Ovary (tissue), 3 donors: Measurements from ENCODE around the gene RANBP6.

Experiments
- EP300 ChIP-seq: sonication (generic); formaldehyde crosslinking; IDR thresholded peaks from one replicate; pipeline ENCODE4 v1.6.1; 2017; ENCODE audit warnings: antibody characterized with exemption
- POLR2A ChIP-seq: fragments of 450-650 bp; IDR thresholded peaks from one replicate; pipeline ENCODE4 v1.6.1; 2017; ENCODE audit warnings: antibody characterized with exemption, mild to moderate bottlenecking, moderate library complexity
- TF ChIP-seq, protein P1 (sequence below), 3 donors: fragments of 450-650 bp in 2 of 3; fragments of 200-600 bp in 1 of 3; IDR thresholded peaks; one replicate each; pipeline versions ENCODE4 v1.5.1 to v1.8.0; 2016 to 2022; ENCODE audit warnings: antibody characterized with exemption in 3 of 3, mild to moderate bottlenecking in 1 of 3
- donor health status: DM: no; HTN: no; CAD: no.

DNA sequence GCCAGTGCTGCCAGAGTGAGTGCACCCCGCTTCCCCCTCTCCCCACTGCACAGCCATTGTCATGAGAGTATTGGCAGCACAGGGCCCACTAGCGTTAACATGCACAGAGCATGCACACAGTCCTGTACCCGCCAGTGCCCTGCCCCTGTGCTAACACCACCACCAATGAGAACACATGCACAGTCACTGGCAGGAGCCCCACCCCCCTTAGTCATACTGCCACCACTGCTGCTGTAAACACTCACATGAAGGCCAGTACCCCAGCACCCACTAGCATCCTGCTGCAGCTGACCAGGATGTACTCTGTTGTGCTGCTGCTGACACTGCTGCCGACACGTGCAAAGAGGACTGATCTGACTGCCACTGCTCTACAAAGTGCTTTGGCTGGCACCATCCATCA lies 19.5 kb upstream of the RANBP6 start:
- TF ChIP-seq POLR2A: no peak
- TF ChIP-seq, protein P1, sequence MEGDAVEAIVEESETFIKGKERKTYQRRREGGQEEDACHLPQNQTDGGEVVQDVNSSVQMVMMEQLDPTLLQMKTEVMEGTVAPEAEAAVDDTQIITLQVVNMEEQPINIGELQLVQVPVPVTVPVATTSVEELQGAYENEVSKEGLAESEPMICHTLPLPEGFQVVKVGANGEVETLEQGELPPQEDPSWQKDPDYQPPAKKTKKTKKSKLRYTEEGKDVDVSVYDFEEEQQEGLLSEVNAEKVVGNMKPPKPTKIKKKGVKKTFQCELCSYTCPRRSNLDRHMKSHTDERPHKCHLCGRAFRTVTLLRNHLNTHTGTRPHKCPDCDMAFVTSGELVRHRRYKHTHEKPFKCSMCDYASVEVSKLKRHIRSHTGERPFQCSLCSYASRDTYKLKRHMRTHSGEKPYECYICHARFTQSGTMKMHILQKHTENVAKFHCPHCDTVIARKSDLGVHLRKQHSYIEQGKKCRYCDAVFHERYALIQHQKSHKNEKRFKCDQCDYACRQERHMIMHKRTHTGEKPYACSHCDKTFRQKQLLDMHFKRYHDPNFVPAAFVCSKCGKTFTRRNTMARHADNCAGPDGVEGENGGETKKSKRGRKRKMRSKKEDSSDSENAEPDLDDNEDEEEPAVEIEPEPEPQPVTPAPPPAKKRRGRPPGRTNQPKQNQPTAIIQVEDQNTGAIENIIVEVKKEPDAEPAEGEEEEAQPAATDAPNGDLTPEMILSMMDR (IDR thresholded peaks at IDR 0.05): no peak
- no peak for TF ChIP-seq EP300
